GM19372 (cell line): ENCODE measurements around the gene MAEA.
A peak's percentile ranks its signal among the peaks of the same experiment; 100 is the strongest.
"Not testable (repeated sequence)": the region's sequence is repeated elsewhere in the genome, so short reads cannot be mapped to it uniquely, and the experiment has no call there.

Experiments used
- ATAC-seq: cut with Tn5 transposase; IDR thresholded peaks from one replicate; pipeline ENCODE4 v1.9.1; 2021; ENCODE audit warnings: mild to moderate bottlenecking, low read depth, moderate library complexity; ENCODE audit not compliant: unreplicated experiment

The MAEA gene

GRCh38 chr4:1333256-1333655 lies 43.6 kb downstream of the MAEA start:
- ATAC-seq = no peak

GRCh38 chr4:1333851-1334578 lies 44.3 kb downstream of the MAEA start:
- not testable (repeated sequence) for ATAC-seq

GRCh38 chr4:1334579-1334895 lies 44.8 kb downstream of the MAEA start:
- ATAC-seq = no peak

- ATAC-seq = not testable (repeated sequence)
Observed at GRCh38 chr4:1335193-1335883, 45.6 kb downstream of the MAEA start.

GRCh38 chr4:1336088-1336491 lies 46.4 kb downstream of the MAEA start:
- ATAC-seq = no peak

- ATAC-seq = no peak
Observed at GRCh38 chr4:1337376-1337831, 47.7 kb downstream of the MAEA start.

GRCh38 chr4:1337951-1338751 lies 48.5 kb downstream of the MAEA start:
- ATAC-seq = no peak

- no peak for ATAC-seq
Observed at GRCh38 chr4:1338752-1339414, 49.2 kb downstream of the MAEA start.

- ATAC-seq = no peak
Observed at GRCh38 chr4:1339489-1339888, 49.8 kb downstream of the MAEA start.

GRCh38 chr4:1340181-1340747 lies 50.6 kb downstream of the MAEA start:
- ATAC-seq = no peak

- ATAC-seq = no peak
Observed at GRCh38 chr4:1340861-1341260, 51.2 kb downstream of the MAEA start.

GRCh38 chr4:1342003-1342402 lies 52.3 kb downstream of the MAEA start:
- ATAC-seq = no peak

GRCh38 chr4:1344696-1345095 lies 55.0 kb downstream of the MAEA start:
- no peak for ATAC-seq

- peak; percentile 0 for ATAC-seq
Observed at GRCh38 chr4:1345903-1346780, 56.5 kb downstream of the MAEA start.

- ATAC-seq = peak; percentile 92
Observed at GRCh38 chr4:1346781-1347409, 57.2 kb downstream of the MAEA start, which contains the start of gene UVSSA. Gene UVSSA, plus strand, starts transcription at chr4:1347208. Its CDS starts 884 bp downstream, at chr4:1348092.

GRCh38 chr4:1347410-1347864 lies 57.7 kb downstream of the MAEA start:
- ATAC-seq = peak; percentile 23

- no peak for ATAC-seq
Observed at GRCh38 chr4:1348014-1348513, 58.4 kb downstream of the MAEA start.

- ATAC-seq = no peak
Observed at GRCh38 chr4:1348746-1349145, 59.1 kb downstream of the MAEA start.
